ENCODE data around the gene SANBR.

The SANBR gene

GRCh38 chr2:61042807-61043206, 22.9 kb upstream of the SANBR start:
- no peak overlapping the region for H3K4me3 Mint-ChIP-seq
- DNase-seq = no peak
- TF ChIP-seq CTCF (IDR thresholded peaks at IDR 0.05) = no peak

GRCh38 chr2:61044636-61045035, 21.0 kb upstream of the SANBR start:
- TF ChIP-seq CTCF (IDR thresholded peaks at IDR 0.05) = no peak
- no peak for DNase-seq
- Mint-ChIP-seq H3K36me3 (ENCODE audit: low read depth) (peaks cover 78% of the 10 kb centered on the region), H3K27me3 (ENCODE audit: low read depth, poor library complexity) (no peaks in the 10 kb centered on the region), H3K4me1 (no peaks in the 10 kb centered on the region), H3K4me3 (no peak overlapping the region), H3K9me3 (peaks cover 7% of the 10 kb centered on the region), H3K27ac (no peak overlapping the region)

More at GRCh38 chr2:61042807-61043206, 22.9 kb upstream of the SANBR start:
- H3K27me3 Mint-ChIP-seq (ENCODE audit: low read depth, poor library complexity) = no peaks in the 10 kb centered on the region
- H3K36me3 Mint-ChIP-seq (ENCODE audit: low read depth) = peaks cover 79% of the 10 kb centered on the region
- no peaks in the 10 kb centered on the region for H3K4me1 Mint-ChIP-seq
- no peak overlapping the region for H3K27ac Mint-ChIP-seq
- H3K9me3 Mint-ChIP-seq = peaks cover 26% of the 10 kb centered on the region

GRCh38 chr2:61045226-61045625, 20.4 kb upstream of the SANBR start:
- no peaks in the 10 kb centered on the region for H3K27me3 Mint-ChIP-seq (ENCODE audit: low read depth, poor library complexity)
- peaks cover 72% of the 10 kb centered on the region for H3K36me3 Mint-ChIP-seq (ENCODE audit: low read depth)
- H3K4me1 Mint-ChIP-seq = no peaks in the 10 kb centered on the region
- H3K27ac Mint-ChIP-seq = no peak overlapping the region
- no peak for TF ChIP-seq CTCF (IDR thresholded peaks at IDR 0.05)
- no peak overlapping the region for H3K4me3 Mint-ChIP-seq
- H3K9me3 Mint-ChIP-seq = peaks cover 3% of the 10 kb centered on the region
- no peak for DNase-seq

- no peaks in the 10 kb centered on the region for H3K27me3 Mint-ChIP-seq (ENCODE audit: low read depth, poor library complexity)
- no peak for DNase-seq
- no peak overlapping the region for H3K4me3 Mint-ChIP-seq
- no peaks in the 10 kb centered on the region for H3K9me3 Mint-ChIP-seq
- H3K36me3 Mint-ChIP-seq (ENCODE audit: low read depth) = peaks cover 70% of the 10 kb centered on the region
- no peak for TF ChIP-seq CTCF (IDR thresholded peaks at IDR 0.05)
- H3K4me1 Mint-ChIP-seq = no peaks in the 10 kb centered on the region
- H3K27ac Mint-ChIP-seq = no peak overlapping the region
These were observed 19.7 kb upstream of the SANBR start for GRCh38 chr2:61045999-61046398.

GRCh38 chr2:61055557-61055956, 10.1 kb upstream of the SANBR start:
- no peak for TF ChIP-seq CTCF (IDR thresholded peaks at IDR 0.05)
- H3K27ac Mint-ChIP-seq = peak overlapping the region; percentile 39
- H3K4me3 Mint-ChIP-seq = no peak overlapping the region
- DNase-seq = no peak
- H3K36me3 Mint-ChIP-seq (ENCODE audit: low read depth) = peaks cover 49% of the 10 kb centered on the region
- H3K9me3 Mint-ChIP-seq = no peaks in the 10 kb centered on the region
- no peaks in the 10 kb centered on the region for H3K4me1 Mint-ChIP-seq
- no peaks in the 10 kb centered on the region for H3K27me3 Mint-ChIP-seq (ENCODE audit: low read depth, poor library complexity)

GRCh38 chr2:61057562-61057961, 8.1 kb upstream of the SANBR start:
- Mint-ChIP-seq H3K9me3 (no peaks in the 10 kb centered on the region), H3K27me3 (ENCODE audit: low read depth, poor library complexity) (no peaks in the 10 kb centered on the region), H3K36me3 (ENCODE audit: low read depth) (peaks cover 45% of the 10 kb centered on the region), H3K27ac (no peak overlapping the region), H3K4me3 (no peak overlapping the region), H3K4me1 (no peaks in the 10 kb centered on the region)
- DNase-seq = no peak
- TF ChIP-seq CTCF (IDR thresholded peaks at IDR 0.05) = no peak

Measured in nephron progenitor cell (in vitro differentiated cells).